T-helper 1 cell treated with Interleukin-12 subunit alpha and Interleukin-12 subunit beta and Interleukin-4 antibody, amounts not matched to agents 30 ng/mL and 1 ng/mL, for 36 hours (primary cell): ENCODE measurements around the gene MMP24OS. TPM values are rescaled to one million over a fixed set of nuclear protein-coding genes. Genes with fewer than 3 reads are reported as not detected.
"Not testable (repeated sequence)": the region's sequence is repeated elsewhere in the genome, so short reads cannot be mapped to it uniquely, and the experiment has no call there.

Experiments used
- intact Hi-C: fragments of 100-400 bp; cut with micrococcal nuclease; formaldehyde crosslinking; loops from one replicate; pipeline ENCODE4 v1.15.1; 2024
- total RNA-seq: library from RNA; stranded (reverse); gene quantifications from 2 replicates; pipeline ENCODE4 v1.2.3, GENCODE V29; 2022

MMP24OS gene
- 32.5 and 34.0 TPM in 2 replicates for total RNA-seq

GRCh38 chr20:35277531-35278395, at the start of gene MMP24OS:
Gene MMP24OS (minus strand): TSS chr20:35278122. CDS start chr20:35277929, 193 bp downstream.
- intact Hi-C loops = loop anchor here (1.0 to 5.0 kb wide), 9 partner anchors 25 to 1465 kb away; partner anchors contain the start of genes AAR2, CHMP4B, EDEM2 and GGT7

GRCh38 chr20:35327074-35327976, 49.4 kb upstream of the MMP24OS start:
- intact Hi-C loops = no loop called here

- intact Hi-C loops = no loop called here
Measured at GRCh38 chr20:35326740-35327073, 48.8 kb upstream of the MMP24OS start.

GRCh38 chr20:35326021-35326739, 48.3 kb upstream of the MMP24OS start:
- intact Hi-C loops = no loop called here

DNA sequence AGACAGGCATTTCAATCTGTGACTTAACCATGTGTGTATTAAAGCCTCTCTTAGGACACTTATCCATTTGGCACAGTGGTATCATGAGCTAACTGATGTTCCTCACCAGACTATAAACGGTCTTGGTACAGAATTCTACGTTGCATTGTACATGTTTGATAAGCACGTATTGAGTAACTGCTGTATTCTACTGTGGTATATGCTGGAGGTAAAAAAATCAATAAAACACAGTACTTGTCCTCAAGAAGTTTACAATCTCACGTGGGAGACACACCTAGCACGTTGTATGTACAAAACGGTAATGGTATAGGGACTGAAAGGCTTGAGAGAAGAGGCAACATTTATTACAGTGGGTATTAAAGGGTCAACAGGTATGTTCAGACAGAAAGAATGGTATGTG, 47.5 kb upstream of the MMP24OS start:
- intact Hi-C loops = no loop called here

GRCh38 chr20:35320396-35321126, 42.6 kb upstream of the MMP24OS start:
- intact Hi-C loops = loop anchor here (2.0 kb wide), 1 partner anchor 14 kb away; no protein-coding TSS in a partner anchor

DNA sequence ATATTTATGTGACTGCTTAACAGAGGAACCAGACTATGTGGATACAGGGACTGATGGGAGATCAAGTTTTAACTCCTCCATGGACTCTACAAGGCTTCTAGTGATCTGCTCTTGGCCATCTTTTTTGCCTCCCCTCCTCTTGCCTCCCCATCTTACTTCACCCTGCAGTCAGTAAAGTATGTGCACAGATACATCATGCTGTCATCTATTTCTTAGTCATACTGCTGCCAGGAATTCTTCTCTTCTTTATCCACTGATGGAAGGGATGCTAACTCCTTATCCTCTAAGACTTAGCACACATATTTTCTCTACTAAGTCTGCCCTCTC, 41.9 kb upstream of the MMP24OS start:
- intact Hi-C loops = loop anchor here (2.0 kb wide), 1 partner anchor 13 kb away; no protein-coding TSS in a partner anchor

GRCh38 chr20:35319192-35319870, 41.4 kb upstream of the MMP24OS start:
- intact Hi-C loops = no loop called here

DNA sequence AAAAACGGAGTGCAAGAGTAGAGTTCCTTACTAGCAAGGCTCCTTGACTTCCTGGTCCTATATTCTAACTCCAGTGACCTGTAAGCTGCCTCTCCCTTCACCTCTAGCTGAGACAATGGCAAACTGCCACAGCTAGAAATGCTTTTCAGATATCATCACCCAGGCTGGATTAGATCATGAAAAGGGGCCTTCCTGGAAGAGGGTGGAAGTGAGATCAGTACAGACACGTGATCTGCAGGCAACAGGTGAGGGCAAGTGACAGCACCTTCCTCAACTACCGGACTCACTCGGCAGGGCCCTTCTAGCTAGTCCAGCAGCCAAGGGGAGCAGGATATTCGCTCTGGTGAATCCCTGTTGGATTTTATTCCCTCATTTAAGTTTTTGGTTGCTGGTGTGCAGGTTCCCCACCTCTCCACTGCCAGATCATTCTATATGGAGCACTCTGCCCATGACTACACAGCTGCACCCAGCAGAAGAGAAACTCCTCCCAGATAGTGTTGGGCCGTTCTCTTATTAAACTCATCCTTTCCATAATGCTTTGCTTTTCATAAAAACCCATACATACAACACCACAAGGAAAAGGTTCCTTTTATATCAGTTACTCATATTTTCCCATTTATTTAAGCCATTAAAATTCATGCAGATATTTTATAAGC, 40.7 kb upstream of the MMP24OS start:
- intact Hi-C loops = no loop called here

DNA sequence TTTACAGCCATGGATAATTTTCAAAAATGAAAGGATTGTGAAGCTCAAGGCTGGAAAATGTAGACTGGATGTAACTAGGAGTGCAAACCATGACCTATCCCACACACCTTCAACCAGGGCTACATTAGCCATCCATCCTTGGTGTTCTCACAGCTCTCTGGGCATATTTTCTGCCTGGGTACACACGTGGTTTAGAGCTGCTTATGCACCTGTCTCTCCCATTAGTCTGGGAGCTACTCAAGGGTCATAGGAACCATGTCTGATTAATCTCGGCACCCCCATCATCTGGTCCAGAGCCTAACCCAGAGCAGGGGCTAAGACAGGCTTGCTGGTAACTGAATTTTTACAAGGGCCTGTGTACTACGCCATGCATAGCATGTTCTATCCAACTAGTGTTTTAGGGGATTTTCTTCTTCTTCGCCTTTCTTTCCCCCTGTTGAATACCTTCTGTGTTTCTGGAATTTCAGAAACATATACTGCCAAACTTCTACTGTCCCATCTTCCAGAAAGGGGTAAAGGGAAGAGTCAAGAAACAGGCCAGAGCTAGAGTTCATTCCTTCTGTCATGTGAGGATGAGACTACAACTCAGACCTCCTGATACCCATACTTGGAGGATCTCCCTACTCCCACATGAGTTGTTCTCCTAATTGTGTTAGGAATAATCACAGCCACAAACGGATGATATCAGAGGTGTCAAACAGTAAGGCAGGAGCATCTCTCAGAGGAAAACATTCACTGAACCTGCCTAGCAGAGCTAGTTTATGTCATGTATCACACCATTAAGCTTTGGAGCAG, 39.7 kb upstream of the MMP24OS start:
- intact Hi-C loops = no loop called here

DNA sequence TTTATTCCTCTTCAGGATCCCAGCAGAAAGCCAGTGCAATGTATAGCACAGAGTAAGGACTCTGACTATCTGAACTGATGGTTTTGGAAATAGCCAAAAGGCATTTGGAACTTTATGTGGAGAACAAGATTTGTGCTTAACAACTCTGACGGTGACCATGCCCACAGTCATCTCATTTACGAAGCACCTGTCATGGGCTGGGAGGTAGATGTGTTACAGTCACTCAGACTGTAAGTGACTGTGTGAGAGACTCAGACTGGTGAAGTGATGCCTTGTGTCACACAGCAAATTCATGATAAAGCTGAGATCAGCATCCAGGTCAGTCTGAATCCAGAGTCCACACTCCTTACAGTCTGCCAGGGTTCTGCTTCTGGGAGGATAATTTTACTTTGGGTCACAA, 38.2 kb upstream of the MMP24OS start:
- intact Hi-C loops = no loop called here

DNA sequence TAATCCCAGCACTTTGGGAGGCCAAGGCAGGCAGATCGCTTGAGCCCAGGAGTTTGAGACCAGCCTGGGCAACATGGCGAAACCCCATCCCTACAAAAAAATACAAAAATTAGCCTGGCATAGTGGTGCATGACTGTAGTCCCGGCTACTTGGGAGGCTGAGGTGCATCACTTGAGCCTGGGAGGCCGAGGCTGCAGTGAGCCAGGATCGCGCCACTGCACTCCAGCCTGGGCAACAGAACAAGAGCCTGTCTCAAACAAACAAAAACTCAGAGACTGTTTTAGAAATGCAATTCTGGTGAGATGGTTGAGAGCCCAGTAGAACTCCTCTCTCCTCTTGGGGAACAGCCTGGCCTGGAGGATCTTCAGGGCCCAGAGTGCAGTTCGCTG, 37.7 kb upstream of the MMP24OS start:
- intact Hi-C loops = not testable (repeated sequence)

DNA sequence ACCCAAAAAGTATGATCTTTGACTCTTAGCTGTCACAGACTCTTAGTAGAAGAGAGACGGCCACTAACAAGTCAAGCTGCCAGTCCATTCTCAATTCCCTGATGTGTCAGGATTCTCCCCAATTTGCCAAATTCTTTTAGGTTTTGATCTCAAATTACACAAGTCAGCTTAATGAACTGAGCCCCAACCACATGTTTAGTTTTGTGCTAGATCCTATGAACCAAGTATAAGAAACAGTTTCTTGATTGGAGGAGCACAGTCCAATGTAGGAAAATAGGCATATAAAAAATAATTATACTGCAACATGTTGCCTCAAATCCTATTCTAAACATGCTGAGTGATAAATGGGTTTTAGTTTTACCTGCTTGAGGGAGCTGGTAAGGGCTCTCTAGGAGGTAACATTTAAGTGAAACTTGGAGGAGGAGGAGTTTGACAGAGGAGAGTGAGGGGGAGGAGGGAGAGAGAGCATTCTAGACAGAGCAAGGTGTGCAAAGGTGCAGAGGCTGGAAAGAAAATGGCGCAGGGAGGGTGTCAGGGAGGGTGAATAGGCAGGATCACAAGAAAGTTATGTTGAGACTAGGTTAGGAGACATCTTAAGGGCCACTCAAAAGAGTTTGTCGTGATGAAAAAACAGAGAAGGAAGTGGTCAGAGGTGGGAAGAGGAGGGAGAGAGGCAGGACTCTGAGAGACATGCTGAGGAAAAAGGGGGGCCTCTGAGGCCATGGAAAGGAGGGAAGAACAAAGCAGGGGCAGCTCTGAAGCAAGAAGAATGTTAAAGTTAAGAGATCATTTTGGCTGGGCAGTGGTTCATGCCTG, 37.1 kb upstream of the MMP24OS start:
- intact Hi-C loops = no loop called here

DNA sequence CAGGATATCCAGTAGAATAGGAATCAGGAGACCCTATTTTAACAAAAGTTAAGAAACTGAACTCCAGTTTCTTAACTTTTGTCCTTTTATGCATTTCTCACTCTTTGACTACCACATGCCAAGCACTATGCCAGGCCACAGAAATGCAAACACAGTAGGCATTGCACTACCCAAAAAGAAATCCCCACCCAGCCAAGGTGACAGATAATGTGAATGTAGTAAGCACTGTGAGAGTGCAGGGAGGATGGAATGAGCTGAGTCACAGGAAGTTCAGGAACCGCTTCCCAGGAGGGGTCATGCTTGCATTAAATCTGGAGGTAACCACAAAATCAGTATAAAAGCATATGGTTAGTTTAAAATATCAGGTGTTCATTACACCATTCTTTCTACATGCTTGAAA, 34.4 kb upstream of the MMP24OS start:
- intact Hi-C loops = no loop called here

- intact Hi-C loops = no loop called here
Measured at GRCh38 chr20:35311822-35312221, 33.9 kb upstream of the MMP24OS start.

DNA sequence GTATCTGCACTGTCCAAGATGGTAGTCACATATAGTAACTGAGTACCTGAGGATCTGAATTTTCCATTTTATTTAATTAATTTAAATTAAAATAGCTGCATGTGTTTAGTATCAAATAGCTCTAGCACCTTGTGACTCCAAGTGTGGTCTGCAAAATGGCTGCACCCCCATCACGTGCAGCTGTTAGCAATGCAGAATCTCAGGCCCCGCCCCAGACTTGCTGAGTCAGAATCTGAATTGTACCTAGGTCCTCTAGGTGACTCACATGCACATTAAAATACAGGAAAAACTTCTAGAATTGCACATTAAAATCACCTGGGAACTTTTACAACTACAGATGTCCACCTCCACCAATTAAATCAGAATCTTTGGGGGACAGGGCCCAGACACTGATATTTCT, 33.5 kb upstream of the MMP24OS start:
- intact Hi-C loops = no loop called here

- intact Hi-C loops = loop anchor here (2.0 to 10.0 kb wide), 2 partner anchors 13 to 307 kb away; partner anchors contain the start of gene SPAG4
Measured at GRCh38 chr20:35307666-35308653, 30.0 kb upstream of the MMP24OS start.
